Hepatocyte (in vitro differentiated cells): ENCODE data around the gene KRTAP6-3. TPM values are rescaled to one million over a fixed set of nuclear protein-coding genes. Genes with fewer than 3 reads are reported as not detected.

Source experiments
- DNase-seq: peaks from one replicate; pipeline ENCODE4 v3.0.0-alpha.2; 2016; ENCODE audit warnings: low spot score
- H2AFZ ChIP-seq: fragments of 200-600 bp; sonication (generic); 2 replicates; pipeline ENCODE4 v1.6.0; 2016; ENCODE audit warnings: antibody characterized with exemption, mild to moderate bottlenecking
- H3K27ac ChIP-seq: fragments of 200-600 bp; sonication (generic); 2 replicates; pipeline ENCODE4 v1.5.1; 2016; ENCODE audit warnings: mild to moderate bottlenecking
- H3K27me3 ChIP-seq: fragments of 200-600 bp; sonication (generic); 2 replicates; pipeline ENCODE4 v1.6.1; 2016
- H3K36me3 ChIP-seq: fragments of 200-600 bp; sonication (generic); replicated peaks from 2 replicates; pipeline ENCODE4 v1.5.1; 2016; ENCODE audit warnings: low read depth; ENCODE audit not compliant: insufficient read depth
- H3K4me1 ChIP-seq: fragments of 200-600 bp; sonication (generic); 2 replicates; pipeline ENCODE4 v1.5.1; 2016; ENCODE audit warnings: mild to moderate bottlenecking, moderate library complexity; ENCODE audit not compliant: insufficient read depth
- H3K4me2 ChIP-seq: fragments of 200-600 bp; sonication (generic); 2 replicates; pipeline ENCODE4 v1.6.0; 2016
- H3K4me3 ChIP-seq: fragments of 200-600 bp; sonication (generic); 2 replicates; pipeline ENCODE4 v1.5.1; 2016; ENCODE audit warnings: mild to moderate bottlenecking
- H3K79me2 ChIP-seq: fragments of 200-600 bp; sonication (generic); 2 replicates; pipeline ENCODE4 v1.6.0; 2017; ENCODE audit warnings: mild to moderate bottlenecking
- H3K9me2 ChIP-seq: fragments of 200-600 bp; sonication (generic); replicated peaks from 2 replicates; pipeline ENCODE4 v1.6.0; 2017; ENCODE audit warnings: mild to moderate bottlenecking; ENCODE audit not compliant: insufficient read depth
- H3K9me3 ChIP-seq: fragments of 200-600 bp; sonication (generic); 2 replicates; pipeline ENCODE4 v1.5.1; 2016; ENCODE audit warnings: low read depth, mild to moderate bottlenecking
- H4K20me1 ChIP-seq: fragments of 200-600 bp; sonication (generic); 2 replicates; pipeline ENCODE4 v1.6.0; 2016; ENCODE audit warnings: mild to moderate bottlenecking; ENCODE audit not compliant: insufficient read depth, poor library complexity, severe bottlenecking
- CTCF ChIP-seq: fragments of 200-600 bp; sonication (generic); IDR thresholded peaks from 2 replicates; pipeline ENCODE4 v1.5.1; 2016; ENCODE audit warnings: antibody characterized with exemption, mild to moderate bottlenecking; ENCODE audit not compliant: poor library complexity
- EZH2 ChIP-seq: fragments of 200-600 bp; sonication (generic); IDR thresholded peaks from 2 replicates; pipeline ENCODE4 v1.6.1; 2016; ENCODE audit warnings: antibody characterized with exemption, mild to moderate bottlenecking, borderline replicate concordance
- EZH2phosphoT487 ChIP-seq: fragments of 200-600 bp; sonication (generic); IDR thresholded peaks from one replicate; pipeline ENCODE4 v1.6.1; 2018; ENCODE audit warnings: antibody characterized with exemption, mild to moderate bottlenecking, low read depth, moderate library complexity; ENCODE audit not compliant: unreplicated experiment, severe bottlenecking
- WGBS: methylation state at CpG from one replicate; pipeline ENCODE4 v1.1.6; 2016; ENCODE audit warnings: low lambda C conversion rate; ENCODE audit errors: missing lambda C conversion rate; 5-methylcytosine and 5-hydroxymethylcytosine counted together
- polyA plus RNA-seq: library from polyadenylated mRNA; unstranded; fragments of >200 nt; fragmentation: Nextera tagmentation; extraction: Ambion mirVana; gene quantifications from 2 replicates; pipeline ENCODE4 v1.2.1, GENCODE V29; 2016
- total RNA-seq: library from RNA; depleted of rRNA; stranded (reverse); fragments of >200 nt; gene quantifications from 2 replicates; pipeline ENCODE4 v1.2.3, GENCODE V29; 2014

The KRTAP6-3 gene
- total and polyA plus RNA-seq, 2 experiments from 2014 or later = not detected

GRCh38 chr21:30600787-30601186 is 8.5 kb downstream of the KRTAP6-3 start, which contains the start of gene KRTAP22-1:
Gene KRTAP22-1 (plus strand): TSS chr21:30601087.
- Histone ChIP-seq H2AFZ (no peak within 1 kb of the TSS), H3K9me2 (no peaks in the 10 kb centered on the region), H3K27me3 (no peaks in the 10 kb centered on the region), H3K27ac (no peak within 1 kb of the TSS), H3K36me3 (no peaks in the 10 kb centered on the region), H3K9me3 (no peaks in the 10 kb centered on the region), H3K4me1 (no peaks in the 10 kb centered on the region), H3K4me3 (no peak within 1 kb of the TSS), H3K4me2 (no peak within 1 kb of the TSS), H3K79me2 (no peaks in the 10 kb centered on the region), H4K20me1 (no peaks in the 10 kb centered on the region)
- TF ChIP-seq EZH2 = no peak
- no peak for TF ChIP-seq EZH2phosphoT487
- TF ChIP-seq CTCF = no peak
- 0% methylated on average over 1 of the region's 1 CpG for WGBS
- no peak for DNase-seq

- H3K4me1 ChIP-seq = no peaks in the 10 kb centered on the region
- 80% methylated on average over 2 of the region's 2 CpGs for WGBS
- H3K4me2 ChIP-seq = no peak overlapping the region
- no peak overlapping the region for H3K27ac ChIP-seq
- H3K9me3 ChIP-seq = no peaks in the 10 kb centered on the region
- no peak for DNase-seq
- no peaks in the 10 kb centered on the region for H3K79me2 ChIP-seq
- no peak overlapping the region for H2AFZ ChIP-seq
- H4K20me1 ChIP-seq = no peaks in the 10 kb centered on the region
- no peaks in the 10 kb centered on the region for H3K36me3 ChIP-seq
- H3K4me3 ChIP-seq = no peak overlapping the region
- no peaks in the 10 kb centered on the region for H3K9me2 ChIP-seq
- TF ChIP-seq EZH2phosphoT487 = no peak
- TF ChIP-seq CTCF = no peak
- no peak for TF ChIP-seq EZH2
- H3K27me3 ChIP-seq = no peaks in the 10 kb centered on the region
These were observed 13.7 kb downstream of the KRTAP6-3 start for GRCh38 chr21:30605968-30606367.

GRCh38 chr21:30612132-30612531 is 19.9 kb downstream of the KRTAP6-3 start:
- Histone ChIP-seq H4K20me1 (no peaks in the 10 kb centered on the region), H3K4me2 (no peak overlapping the region), H3K36me3 (no peaks in the 10 kb centered on the region), H3K27ac (no peak overlapping the region), H2AFZ (no peak overlapping the region), H3K79me2 (no peaks in the 10 kb centered on the region), H3K27me3 (no peaks in the 10 kb centered on the region), H3K9me3 (no peaks in the 10 kb centered on the region), H3K4me3 (no peak overlapping the region), H3K4me1 (no peaks in the 10 kb centered on the region), H3K9me2 (no peaks in the 10 kb centered on the region)
- no peak for TF ChIP-seq CTCF
- TF ChIP-seq EZH2phosphoT487 = no peak
- TF ChIP-seq EZH2 = no peak
- no peak for DNase-seq
- 88% methylated on average over 2 of the region's 2 CpGs for WGBS

- no peaks in the 10 kb centered on the region for H4K20me1 ChIP-seq
- no peaks in the 10 kb centered on the region for H3K9me2 ChIP-seq
- H3K36me3 ChIP-seq = no peaks in the 10 kb centered on the region
- no peaks in the 10 kb centered on the region for H3K27me3 ChIP-seq
- TF ChIP-seq EZH2phosphoT487 (no peak), EZH2 (no peak), CTCF (no peak)
- WGBS = 68% methylated on average over 2 of the region's 2 CpGs
- no peak within 1 kb of the TSS for H2AFZ ChIP-seq
- DNase-seq = no peak
- H3K4me1 ChIP-seq = no peaks in the 10 kb centered on the region
- H3K9me3 ChIP-seq = no peaks in the 10 kb centered on the region
- H3K4me2 ChIP-seq = no peak within 1 kb of the TSS
- no peaks in the 10 kb centered on the region for H3K79me2 ChIP-seq
- no peak within 1 kb of the TSS for H3K27ac ChIP-seq
- no peak within 1 kb of the TSS for H3K4me3 ChIP-seq
These were observed 21.6 kb downstream of the KRTAP6-3 start, which contains the start of gene KRTAP6-1 for GRCh38 chr21:30613836-30614235. Gene KRTAP6-1 (minus strand): TSS chr21:30613930. CDS start chr21:30613904, 26 bp downstream.
